OCI-LY7 (cell line): ENCODE data around the gene MYOCD.

ENCODE experiments used
- CTCF ChIP-seq: fragments of 200-600 bp; sonication (generic); conservative IDR thresholded peaks from 2 replicates; pipeline ENCODE4 v1.5.1; 2014; ENCODE audit warnings: mild to moderate bottlenecking, antibody characterized with exemption, low read length, moderate library complexity, mixed read lengths
- EZH2phosphoT487 ChIP-seq: fragments of 200-600 bp; sonication (generic); IDR thresholded peaks from 2 replicates; pipeline ENCODE4 v1.6.1; 2018; ENCODE audit warnings: low read depth, borderline replicate concordance, mild to moderate bottlenecking, mixed run types, antibody characterized with exemption, low read length, moderate library complexity, mixed read lengths

- TF ChIP-seq CTCF (no peak), EZH2phosphoT487 (no peak)
Observed at GRCh38 chr17:12744298-12744697, 78.6 kb downstream of the MYOCD start.
